ENCODE results near the gene EREG.
"Not testable (repeated sequence)": the region's sequence is repeated elsewhere in the genome, so short reads cannot be mapped to it uniquely, and the experiment has no call there.

The EREG gene

DNA sequence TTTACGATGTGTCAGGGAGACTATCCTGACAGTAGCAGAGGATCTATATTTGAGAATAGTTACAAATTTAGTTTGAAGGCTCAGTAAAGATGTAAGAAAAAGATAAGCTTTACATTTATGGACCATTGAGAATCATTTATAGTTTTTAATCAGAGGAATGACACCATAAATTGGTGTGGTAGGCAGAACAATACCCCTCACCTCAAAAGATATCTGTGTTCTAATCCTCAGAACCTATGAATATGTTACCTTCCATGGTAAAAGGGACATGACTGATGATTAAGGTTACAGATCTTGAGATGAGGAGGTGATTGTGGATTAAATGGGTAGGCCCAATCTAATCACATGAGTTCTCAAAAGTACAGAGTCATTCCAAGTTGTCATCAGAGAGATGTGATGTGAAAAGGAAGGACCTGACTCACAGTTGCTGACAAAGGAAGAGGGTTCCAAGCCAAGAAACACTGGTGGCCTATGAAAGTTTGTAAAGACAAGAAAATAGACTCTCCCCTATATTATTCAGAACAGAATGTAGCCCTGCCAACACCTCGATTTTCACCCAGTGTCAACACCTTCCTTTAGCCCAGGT lies 27.0 kb downstream of the EREG start:
- DNase-seq, result no peak

DNA sequence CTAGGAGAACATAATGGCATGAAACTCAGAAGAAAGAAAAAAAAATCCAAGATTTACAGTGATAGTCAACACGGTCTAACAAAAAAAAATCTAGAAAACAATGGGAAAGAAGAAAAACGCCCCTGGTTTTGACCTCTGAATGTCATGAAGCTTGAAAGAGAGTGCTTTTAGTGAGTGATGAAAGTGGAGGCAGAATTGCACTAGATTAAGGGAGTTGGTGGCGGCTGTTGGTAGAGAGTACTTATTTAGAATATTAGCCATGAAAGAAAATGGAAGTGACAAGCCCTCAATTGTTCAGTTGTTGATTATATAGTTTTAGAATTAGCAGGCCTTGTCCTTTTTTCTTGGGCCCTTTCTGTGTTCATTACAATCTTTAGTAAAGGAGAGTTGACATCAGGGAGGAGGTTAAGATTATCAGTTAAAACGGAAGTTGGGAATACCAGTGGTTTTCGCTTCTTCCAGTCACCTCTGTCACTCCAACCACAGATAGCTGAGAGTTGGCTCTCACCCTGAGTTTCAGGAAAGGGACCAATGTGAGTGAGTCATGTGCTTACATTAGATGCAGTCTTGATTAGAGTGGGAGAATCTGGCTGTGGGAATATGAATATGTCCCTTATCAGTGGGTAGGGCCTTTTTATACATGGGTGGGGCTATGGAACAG lies 29.7 kb downstream of the EREG start:
- DNase-seq, result no peak

DNA sequence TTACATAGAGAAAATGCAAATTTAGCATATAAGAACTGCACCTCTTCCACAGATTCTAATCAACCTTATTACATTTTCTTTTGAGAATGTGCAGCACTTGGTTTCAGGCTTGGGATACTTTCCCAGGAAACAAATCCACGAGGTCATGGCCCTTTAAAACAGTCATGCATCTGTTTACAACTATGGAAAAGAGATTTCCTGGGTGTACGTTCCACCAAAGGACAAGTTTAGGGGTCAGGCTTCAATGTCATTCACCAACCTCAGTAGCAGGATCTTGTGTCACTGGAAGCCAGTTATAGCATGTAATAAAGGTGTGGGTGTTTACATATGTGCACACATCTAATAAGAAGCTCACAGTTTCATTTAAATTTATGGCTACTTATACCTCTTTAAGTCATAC lies 30.7 kb downstream of the EREG start:
- DNase-seq, result no peak

DNA sequence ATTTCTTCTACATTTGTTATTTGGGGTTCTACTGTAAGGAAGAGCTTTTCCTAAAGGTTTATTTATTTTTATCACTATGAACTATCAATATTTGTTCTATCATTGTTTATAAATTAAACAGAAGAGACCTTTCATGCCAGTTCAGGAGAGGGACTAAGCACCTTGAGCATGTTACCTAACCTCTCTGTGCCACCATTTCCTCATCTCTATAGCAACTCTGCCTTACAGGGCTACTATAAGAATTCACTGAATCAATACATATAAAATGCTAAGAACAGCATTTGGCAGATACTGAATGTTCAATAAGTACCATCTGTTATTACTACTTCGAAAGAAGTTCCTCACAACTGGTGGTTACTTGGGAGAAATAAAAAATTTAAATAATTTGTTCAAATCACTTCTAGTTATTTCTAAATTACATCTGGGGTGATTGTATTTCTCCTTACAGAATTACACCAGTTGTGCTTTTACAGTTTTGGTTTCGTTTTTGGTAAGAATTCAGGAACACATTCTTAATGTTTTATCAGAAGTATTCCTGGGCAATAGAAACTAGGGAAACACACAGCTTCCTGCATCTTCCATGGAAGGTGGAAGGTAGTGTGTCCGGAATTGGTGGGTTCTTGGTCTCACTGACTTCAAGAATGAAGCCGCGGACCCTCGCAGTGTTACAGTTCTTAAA lies 32.9 kb downstream of the EREG start:
- peak; percentile 41 to 52 for DNase-seq

DNA sequence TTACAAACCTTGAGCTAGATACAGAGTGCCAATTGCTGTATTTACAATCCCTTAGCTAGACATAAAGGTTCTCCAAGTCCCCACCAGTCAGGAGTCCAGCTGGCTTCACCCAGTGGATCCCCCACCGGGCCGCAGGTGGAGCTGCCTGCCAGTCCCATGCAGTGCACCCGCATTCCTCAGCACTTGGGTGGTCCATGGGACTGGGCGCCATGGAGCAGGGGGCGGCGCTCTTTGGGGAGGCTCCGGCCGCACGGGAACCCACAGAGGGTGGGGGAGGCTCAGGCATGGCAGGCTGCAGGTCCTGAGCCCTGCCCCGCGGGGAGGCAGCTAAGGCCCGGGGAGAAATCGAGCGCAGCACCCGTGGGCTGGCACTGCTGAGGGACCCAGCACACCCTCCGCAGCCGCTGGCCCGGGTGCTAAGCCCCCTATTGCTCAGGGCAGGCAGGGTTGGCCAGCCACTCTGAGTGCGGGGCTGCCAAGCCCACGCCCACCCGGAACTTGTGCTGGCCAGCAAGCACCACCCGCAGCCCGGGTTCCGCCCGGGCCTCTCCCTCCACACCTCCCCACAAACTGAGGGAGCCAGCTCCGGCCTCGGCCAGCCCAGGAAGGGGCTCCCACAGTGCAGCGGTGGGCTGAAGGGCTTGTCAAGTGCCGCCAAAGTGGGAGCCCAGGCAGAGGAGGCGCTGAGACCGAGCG lies 34.1 kb downstream of the EREG start:
- DNase-seq, result not testable (repeated sequence)

DNA sequence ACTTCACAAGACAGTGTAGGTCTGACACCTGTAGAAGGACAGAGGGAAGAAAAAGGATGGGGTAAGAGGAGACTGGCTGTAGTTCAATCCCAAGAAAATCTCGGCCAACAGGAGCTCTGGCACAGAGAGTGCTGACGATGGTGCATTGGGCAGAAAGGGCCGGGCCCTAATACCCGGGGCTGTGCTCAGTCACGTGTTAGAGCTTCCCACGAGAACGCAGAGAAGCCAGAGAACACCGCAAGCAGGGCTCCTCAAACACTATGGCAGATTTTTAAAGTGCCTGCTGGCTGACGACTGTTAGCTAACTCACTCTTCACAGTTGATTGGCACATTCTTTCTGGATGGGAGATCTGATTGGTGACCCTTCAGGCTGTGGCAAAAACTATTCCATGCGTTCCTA lies 35.5 kb downstream of the EREG start:
- DNase-seq, result no peak

DNA sequence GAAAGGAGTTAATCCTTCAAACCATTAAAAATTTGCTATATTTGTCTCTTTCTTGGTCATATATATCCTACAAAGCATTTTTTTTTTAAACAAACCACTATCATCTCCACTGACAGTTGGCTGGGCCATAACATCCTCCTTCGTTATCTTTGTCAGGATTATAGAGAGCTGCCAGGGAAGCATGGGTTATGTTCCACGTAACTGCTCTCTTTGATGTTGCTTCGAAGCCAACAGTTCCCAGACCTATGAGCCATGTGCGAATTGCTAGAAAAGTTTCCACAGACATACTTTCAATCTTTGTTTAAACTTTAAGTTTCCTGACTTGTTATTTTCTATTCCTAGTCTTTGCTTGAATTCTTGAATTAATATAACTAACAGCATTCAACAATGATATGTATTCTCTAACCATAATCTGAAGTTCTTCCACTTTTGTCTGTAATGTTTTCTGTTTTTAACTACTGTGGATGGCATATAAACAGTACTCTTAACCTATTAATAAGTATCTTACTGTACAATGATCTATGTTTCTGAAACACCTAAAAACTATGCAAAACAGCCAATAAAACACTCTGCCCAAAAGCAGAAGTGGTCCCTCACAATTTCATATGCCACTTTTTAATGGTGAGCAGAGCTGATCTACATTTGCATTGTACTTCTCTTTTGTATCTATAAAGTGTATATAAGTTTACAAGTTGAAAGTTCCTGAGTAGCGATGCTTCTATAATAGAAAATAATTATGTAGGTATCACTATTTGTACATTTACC lies 37.9 kb downstream of the EREG start:
- DNase-seq, result peak in 1 of 2 experiments; percentile 3

DNA sequence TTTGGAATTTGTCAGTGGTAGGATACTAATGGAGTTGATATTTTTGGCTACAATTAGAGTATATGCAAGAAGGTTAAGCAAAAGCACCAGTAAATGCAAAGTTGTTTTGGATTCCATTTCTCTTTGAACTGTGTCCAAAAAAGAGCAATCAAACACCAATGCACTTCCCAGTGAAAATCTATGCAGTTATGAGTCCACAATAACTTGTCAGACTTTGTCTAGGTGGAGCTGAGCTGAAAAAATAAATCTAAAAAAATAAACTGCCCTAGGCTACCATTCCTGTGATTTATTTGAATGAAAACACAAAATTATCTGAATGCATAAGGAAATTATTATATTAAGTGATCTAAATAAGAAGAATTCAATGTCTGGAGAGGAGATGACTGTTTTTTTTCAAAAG lies 42.9 kb downstream of the EREG start:
- no peak for DNase-seq

DNA sequence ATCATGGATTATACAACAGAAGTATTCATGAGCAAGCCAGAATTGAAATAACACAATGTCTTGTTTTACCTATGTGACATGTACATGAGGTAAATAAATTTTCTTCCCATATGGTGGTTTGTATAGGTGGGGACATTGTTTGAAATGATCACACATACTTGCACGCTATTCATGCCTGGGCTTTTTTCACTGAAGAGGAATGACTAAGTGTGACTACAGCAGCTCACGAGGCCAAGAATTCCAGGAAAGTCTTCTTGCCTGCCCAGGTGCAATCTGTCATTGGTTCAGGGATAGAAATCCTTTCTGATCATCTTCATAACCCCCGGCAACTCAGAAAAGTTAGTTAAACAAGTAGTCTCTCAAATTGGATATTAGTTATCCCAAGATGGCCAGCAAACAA lies 43.7 kb downstream of the EREG start:
- no peak for DNase-seq

DNA sequence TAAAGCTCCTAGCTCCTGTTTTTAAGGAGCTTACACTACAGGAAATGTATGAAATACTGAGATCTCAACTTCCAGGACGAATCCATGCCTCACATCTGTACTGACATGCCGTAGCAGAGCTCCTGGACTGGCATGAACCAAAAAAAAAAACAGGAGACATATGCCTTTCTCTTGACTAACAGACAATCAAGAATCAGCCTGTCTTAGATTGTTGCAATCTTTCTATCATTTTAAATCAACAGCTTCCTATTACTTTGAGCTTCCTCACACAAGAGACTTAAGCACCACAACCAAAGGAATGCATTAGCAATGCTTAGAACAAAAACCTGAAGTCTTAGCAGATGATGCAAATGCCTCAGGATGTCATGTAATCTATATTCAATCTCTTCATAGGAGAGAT lies 45.3 kb downstream of the EREG start:
- no peak for DNase-seq

DNA sequence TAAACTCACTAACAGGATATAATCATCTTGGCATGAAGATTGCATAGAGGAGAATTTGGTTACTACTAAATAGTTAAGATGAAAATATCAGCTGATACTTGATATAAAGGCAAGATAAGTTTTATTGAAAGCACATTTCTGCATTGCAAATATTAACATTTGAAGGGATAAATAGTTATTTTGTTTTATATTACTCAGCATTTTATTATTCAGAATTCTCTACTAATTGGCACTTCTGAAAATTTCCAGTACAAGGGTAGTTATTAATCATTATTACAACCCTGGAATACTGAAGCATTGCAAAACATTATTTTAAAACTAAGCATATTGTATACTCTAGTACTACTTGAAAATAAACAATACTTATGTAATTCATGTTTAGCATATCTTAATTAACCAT lies 47.3 kb downstream of the EREG start:
- no peak for DNase-seq

DNA sequence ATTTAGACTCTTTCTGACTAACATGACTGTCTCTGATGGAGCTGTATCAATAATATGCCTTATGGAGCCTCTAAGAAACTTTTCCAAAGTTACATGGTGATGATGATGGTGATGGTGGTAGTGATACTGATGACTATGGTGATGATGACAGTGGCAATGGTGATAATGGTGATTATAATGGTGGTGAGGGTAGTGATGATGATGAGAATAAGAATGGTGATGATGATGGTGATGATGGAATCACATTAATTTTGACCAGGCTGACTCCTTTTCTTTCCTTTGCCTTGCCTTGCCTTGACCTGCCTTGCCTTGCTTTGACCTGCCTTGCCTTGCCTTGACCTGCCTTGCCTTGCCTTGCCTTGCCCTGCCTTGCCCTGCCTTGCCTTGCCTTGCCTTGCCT lies 48.3 kb downstream of the EREG start:
- DNase-seq, result no peak

DNA sequence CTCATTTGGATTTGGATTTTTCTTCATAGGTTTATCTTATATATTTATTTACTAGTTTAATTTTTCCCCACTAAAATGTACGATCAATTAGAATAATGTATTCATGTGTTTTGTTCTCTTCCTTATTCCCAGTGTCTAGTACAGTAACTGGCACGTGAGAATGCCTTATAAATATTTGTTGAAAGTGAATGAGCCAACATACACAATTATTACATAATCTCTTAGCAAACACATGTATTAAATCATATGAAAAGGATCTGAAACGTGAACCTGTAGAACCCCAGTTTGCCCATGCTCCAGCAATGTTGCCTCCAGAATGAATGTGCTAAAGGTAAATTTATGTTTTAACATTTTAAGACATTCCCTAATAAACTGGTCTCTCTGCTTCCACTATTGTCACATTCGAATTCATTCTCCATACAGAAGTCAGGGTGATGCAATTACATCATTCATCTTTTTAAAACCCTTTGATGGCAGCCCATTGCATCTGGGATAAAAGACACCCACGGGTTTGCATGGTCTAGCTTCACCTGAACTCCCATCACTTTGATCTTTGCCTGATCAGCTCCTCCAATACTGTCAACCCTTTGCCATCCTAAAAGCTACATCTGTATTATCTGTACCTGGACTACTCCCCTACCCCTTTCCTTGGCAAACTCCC lies 49.3 kb downstream of the EREG start:
- no peak for DNase-seq

DNA sequence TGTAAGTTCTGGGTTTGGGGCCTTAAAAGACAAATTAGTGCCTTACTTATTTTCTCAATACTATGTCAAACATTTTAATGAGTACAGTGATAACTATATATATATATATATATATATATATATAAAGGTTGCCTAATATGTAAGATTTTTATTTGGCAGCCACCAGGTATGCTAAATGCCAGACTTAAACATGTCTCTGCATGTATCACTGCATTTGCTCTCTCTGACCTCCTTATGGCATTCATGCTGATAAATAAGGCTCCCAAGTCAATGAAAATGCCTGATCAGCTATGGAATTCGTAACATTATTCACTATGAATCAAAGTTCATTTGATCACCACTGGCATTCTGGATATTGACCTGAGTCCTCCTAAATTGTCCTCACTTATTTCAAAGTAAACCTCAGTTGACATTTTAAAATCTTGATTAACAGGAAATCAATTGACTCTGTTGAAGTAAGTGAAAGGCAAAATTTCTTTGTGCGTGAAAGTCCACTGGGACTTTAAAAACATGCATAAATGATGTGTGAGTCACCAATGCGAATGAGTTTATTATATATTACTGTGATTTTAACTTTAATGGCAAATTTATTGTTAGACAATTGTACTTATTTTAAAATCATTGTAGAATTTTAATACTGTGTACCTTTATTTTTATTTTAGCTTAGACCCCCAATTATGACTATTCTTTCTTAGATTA lies 50.8 kb downstream of the EREG start:
- no peak for DNase-seq

DNA sequence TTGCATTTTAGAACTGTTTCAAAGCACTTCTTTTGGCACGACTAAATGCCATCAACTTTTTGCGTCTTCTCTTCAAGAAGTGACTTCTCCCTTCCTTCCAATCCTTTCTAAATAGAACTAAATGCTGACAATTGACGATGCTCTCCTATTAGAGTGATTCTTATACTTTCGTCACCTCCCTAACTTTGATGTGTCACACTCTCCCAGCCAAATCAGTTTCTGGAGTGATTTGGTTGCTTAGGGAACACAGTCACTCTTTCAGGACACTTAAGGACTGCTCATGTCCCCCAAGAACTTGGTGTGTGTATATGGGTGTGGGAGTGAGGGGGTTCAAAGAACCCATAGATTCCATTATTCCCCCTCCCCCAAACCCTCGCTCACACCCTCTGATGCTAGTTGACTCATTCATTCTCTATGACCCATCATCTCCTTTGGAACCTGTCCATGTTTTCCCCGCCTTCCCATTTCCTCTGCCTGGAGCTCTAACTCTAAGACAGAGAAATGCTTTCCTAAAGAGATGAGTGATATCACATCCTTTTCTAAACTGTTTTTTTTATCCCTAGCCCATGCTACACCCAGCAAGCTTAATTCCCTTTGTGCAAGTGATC lies 53.2 kb downstream of the EREG start:
- DNase-seq, result no peak

DNA sequence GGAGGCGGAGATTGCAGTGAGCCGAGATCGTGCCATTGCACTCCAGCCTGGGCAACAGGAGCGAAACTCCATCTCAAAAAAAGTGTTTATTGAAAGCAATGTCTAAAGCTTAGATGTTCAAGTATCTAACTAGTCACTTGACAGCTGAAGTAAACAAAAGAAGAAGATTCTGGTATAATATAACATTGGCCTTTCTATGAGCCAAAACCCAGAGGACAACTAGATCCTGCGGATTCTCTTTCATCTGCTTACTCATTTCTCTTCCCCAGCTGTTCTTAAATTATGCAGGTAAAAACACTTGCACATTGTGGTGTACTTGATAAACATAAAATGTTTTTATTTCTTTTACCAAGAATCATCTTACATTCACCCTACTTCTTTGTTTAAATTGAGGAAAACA lies 55.9 kb downstream of the EREG start:
- DNase-seq, result no peak

DNA sequence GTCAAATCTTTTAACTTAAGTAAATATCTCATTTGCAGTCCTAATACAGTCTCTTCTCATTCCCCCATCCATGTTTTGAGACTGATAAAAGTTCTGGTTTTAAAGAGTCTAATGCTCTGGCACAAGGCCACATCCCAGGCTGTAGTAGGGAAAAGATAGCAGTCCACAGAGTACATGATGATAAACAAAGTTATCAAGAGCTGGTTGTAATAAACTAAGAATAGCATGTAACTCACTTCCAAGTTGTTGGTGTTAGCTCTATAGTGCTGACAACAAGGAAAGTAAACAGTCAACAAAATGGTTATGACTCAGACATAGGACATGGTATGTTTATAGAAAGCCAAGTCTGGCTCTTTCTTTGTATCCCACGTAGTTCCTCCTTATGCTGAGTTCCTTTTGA lies 58.2 kb downstream of the EREG start:
- DNase-seq, result no peak

DNA sequence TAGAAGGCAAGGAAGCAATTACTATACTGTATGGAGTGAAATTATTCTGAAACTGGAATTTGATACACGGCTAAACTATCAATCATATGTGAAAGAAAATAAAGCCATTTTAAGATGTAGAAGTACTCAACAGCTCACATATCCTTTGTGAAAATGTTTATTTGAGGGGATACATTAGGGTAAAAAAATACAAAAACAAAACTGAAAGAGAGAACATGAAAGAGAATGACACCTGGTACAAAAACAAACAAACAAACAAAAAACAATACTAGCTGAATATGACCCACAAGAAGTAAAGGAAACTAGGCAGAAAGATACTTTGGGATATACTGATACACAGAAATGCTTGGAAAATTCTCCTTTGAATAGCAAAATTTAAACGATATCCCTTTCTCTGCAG lies 59.2 kb downstream of the EREG start:
- DNase-seq, result no peak

DNA sequence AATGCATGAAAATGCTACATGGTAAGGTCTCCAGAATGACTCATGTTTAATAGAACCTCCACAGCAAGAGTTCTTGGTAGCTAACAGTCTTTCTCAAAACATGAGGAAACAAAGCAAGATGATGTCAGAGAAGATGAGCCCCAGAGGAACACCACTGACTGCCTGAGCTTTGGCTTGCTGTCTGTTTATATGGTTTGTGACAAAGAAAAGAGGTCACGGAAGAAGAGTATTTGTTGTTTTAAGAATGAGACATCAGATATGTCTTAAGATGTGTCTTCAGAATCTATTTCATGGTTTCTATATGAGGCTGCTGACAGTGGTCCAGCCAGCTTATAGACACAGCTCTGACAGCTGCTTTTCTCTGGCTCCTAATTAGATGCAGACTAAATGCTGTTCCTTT lies 61.2 kb downstream of the EREG start:
- no peak for DNase-seq

DNA sequence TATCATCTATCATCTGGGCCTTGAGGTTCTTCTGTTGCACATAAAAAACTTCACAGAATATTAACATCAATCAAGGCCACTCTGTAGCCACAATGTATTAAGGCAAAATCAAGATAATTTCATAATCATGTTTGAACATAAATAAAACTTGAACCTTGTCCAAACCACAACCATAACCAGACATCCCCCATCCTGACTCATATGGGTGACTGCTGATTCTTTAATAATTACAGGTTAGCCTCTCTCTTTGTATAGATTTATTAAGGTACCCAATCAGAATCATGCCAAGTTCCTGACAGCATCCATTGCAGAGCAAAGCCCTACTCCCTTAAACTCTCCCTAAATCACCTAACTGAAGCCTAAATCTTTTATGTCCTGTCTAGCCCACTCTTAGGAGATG lies 63.3 kb downstream of the EREG start:
- DNase-seq, result no peak

DNA sequence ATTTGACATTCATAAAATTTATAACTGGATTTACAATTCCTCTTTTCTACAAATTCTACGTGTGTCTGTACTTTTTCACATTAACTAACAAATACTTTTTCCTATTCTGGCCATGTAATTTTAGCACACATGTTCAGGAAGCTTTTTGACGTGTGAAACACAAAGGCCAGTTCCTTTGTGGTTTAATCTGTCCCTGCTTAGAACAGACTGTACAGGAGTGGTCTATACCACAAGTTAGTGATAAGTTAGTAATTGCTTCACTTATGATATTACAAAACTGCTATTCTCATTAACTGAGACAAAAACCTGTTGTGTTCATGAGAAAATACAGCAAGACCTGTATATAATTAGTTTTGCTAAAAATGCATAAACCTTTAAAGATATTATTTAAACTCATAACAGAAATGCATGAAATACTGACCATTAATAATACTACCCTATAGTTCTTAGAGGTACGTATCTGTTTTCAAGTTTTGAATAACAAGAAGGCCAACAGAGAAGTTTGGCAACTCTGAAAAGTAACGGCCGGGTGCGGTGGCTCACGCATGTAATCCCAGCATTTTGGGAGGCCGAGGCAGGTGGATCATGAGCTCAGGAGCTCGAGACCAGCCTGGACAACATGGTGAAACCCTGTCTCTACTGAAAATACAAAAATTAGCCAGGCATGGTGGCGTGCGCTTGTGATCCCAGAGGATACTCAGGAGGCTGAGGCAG lies 66.3 kb downstream of the EREG start:
- DNase-seq, result peak; percentile 85
